Activated T-helper 1 cell treated with Interleukin-2 at 50 U/mL for 16 hours (primary cell): ENCODE measurements around the gene MGST2.
"Not testable (repeated sequence)": the region's sequence is repeated elsewhere in the genome, so short reads cannot be mapped to it uniquely, and the experiment has no call there.

ENCODE experiments used
- DNase-seq: peaks from one replicate; pipeline ENCODE4 v3.0.0-alpha.2; 2020; ENCODE audit warnings: low read depth

Gene MGST2

DNA sequence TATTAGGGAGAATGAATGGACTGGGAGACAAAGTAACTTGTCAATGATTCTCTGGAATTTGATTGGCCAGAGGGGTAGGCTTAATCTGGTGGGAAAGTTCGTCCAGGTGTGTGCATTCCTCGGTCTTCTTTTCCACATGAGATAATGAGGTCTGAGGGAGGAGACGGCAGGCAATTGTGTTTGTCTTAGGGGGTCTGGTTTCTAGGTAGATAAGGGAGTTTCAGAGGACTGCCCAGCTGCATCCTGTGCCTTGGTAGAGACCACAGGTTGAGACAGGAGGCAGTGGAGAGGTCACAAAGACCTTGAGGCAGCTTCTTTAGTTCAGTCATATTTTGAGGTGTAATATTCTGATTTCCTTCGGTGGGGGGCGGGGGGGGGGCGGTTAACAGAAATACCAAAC, 4.3 kb downstream of the MGST2 start:
- no peak for DNase-seq

- no peak for DNase-seq
Measured at GRCh38 chr4:139670775-139671174, 5.2 kb downstream of the MGST2 start.

GRCh38 chr4:139672215-139672614, 6.6 kb downstream of the MGST2 start:
- DNase-seq: no peak

- DNase-seq: no peak
Measured at GRCh38 chr4:139672732-139673131, 7.1 kb downstream of the MGST2 start.

DNA sequence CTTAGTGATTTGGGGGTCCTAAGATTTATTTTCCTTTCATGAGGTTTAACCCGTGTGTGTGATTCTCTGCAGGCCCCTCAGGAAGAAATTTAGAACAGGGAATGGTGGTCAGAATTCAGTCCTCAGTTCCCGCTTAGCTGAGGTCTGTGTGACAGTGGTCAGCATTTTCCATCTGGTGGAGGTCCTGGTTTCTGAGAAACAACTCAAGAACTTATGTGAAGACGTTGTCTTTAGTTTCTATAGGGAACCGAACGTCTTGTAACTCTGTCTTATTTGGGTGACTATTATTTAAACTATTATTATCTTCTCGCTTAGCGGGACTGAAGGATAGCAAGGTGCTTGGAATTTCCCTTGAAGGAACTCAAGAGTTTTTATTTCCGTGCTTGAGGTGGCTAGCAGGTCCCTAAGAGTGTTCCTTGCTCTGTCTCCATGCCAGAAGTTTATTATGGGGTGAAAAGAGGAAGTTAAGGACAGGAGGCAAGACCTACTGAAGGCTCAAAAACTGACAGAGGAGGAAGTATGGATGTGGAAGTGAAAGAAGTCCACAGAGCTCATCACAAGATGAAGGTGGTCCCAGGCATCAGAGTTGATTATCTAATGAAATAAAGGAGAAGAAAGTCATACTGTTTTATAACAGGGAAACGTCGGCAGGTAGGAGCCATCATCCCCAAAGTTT, 9.4 kb downstream of the MGST2 start:
- DNase-seq: no peak

- no peak for DNase-seq
Measured at GRCh38 chr4:139675651-139676050, 10.0 kb downstream of the MGST2 start.

- no peak for DNase-seq
Measured at GRCh38 chr4:139676365-139676764, 10.7 kb downstream of the MGST2 start.

GRCh38 chr4:139676913-139677585, 11.4 kb downstream of the MGST2 start:
- no peak for DNase-seq

DNA sequence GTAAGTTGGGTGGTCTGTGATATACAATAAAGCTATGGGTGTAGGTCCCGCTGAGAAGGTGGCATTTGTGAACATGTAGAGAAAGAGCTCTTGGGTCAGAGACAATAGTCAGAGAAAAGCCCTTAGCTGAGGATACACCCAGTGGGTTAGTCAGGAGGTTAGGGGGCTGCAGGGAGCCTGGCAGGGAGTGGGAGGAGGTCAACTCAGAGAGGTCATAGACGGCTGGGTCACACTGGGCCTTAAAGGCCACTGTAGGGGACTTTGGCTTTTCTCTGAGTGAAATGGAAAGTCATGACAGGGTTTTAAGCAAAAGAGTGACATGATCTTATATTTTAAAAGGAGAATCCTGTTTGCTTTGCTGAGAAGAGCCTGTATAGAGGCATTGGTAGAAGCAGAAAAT, 16.7 kb downstream of the MGST2 start:
- no peak for DNase-seq

DNA sequence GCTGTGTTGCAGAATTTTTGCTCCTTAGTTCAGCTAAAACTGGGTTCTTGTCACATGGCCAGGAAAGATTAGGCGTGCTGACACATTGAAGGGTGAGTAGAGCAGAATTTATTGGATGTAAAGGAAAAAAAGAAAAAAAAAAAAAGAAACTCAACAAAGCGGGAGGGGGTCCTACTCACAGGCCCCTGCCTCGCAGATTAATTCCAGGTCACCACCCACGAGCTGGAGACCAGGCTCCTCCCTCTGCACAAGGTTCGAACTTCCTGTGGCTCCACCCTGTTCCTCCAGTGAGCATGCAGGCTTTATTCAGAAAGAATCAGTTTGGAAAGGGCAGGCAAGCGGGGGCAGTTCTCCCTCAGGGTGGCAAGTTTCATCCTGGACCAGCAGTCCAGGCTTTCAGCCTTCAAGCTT, 17.1 kb downstream of the MGST2 start:
- no peak for DNase-seq

GRCh38 chr4:139684351-139684750, 18.7 kb downstream of the MGST2 start:
- DNase-seq: no peak

DNA sequence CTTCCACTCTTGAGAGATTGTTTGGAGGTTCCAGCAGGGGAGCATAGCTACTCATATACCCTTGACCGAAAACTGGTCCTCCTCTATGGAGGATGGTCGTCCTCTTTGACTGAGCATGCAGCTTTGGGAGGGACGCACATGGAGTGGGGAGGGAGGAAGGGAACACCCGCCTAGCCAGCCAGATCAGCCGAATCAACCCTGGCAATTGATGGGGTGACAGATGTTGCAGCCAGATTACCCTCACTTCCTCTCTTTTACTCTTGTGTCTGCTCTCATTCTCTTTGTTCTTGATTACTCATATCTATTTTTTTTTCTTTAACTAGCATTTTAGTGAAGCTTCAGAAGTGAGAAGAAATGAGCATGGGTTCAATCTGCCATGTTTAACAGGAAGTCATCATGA, 19.6 kb downstream of the MGST2 start:
- no peak for DNase-seq

DNA sequence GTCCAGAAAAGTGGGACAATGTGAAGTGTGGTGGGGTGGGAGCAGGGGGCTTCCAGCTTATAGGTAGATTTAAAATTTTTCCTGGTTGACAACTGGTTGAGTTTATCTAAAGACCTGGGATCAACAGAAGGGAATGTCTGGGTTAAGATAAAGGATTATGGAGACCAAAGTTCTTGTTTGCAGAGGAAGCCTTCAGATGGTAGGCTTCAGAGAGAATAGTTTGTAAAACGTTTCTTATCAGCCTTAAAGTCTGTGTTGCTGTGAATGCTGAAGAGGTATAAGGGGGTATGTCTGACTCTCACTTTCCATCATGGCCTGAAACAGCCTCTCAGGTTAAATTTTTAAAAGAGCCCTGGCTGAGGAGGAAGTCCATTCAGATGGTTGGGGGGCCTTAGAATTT, 20.5 kb downstream of the MGST2 start:
- DNase-seq: no peak

- DNase-seq: no peak
Measured at GRCh38 chr4:139686988-139687387, 21.4 kb downstream of the MGST2 start.

DNA sequence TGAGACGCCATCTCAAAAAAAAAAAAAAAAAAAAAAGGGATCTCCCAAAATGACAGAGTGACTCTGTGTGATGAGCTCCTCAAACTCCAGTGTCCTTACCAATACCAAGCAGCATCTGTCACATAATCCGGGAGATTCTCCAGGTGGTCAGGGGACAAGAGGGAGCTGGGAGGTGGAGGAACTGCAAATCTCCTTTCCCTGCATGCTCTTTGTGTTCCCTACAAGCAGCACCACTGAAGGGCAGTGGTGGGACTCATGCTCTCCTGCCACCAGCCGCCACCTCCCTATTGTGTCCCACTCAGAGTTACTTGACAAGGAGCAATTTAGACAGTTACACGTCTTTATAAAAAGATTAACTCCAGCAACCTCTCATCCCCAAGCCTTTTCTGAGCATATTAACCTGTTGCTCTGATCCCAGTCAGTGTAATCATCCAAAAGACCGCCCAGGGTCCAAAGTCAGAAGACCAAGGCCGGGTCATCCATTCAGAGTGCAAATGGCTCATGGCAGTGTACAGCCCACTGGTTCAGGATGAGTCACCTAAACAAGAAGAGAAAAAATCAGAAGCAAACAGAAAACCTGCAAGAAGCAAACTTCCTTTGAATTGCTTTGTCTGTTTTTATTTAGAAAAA, 23.6 kb downstream of the MGST2 start:
- DNase-seq: no peak

GRCh38 chr4:139690419-139690818, 24.8 kb downstream of the MGST2 start:
- DNase-seq: no peak

- no peak for DNase-seq
Measured at GRCh38 chr4:139692309-139693012, 26.8 kb downstream of the MGST2 start.

GRCh38 chr4:139694522-139695107, 29.0 kb downstream of the MGST2 start:
- DNase-seq: no peak

- DNase-seq: no peak
Measured at GRCh38 chr4:139696491-139696890, 30.9 kb downstream of the MGST2 start.

DNA sequence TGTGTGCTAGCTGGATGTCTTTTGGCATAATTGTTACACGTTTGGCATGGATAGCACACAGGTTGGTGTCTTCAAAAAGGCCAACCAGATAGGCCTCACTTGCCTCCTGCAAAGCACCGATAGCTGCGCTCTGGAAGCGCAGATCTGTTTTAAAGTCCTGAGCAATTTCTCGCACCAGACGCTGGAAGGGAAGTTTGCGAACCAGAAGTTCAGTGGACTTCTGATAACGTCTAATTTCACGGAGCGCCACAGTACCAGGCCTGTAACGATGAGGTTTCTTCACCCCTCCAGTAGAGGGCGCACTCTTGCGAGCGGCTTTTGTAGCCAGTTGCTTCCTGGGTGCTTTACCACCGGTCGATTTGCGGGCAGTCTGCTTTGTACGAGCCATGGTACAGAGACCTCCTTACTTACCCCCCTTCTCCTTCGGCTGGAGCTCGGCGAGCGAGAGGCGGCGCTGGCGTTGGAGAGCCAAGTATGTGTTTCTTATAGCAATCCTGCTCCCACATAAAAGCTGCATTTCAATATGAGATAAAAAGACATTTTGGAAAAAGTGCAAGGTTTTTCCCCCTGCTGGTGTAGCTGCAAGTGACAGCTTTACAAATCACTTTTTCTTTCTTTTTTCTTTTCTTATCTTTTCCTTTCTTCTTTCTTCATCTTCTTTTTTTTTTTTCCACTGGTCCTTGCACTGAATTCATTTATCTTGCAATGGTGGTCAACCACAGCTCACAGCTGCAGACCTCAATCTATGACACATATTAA, 32.7 kb downstream of the MGST2 start:
- not testable (repeated sequence) for DNase-seq

GRCh38 chr4:139700568-139700967, 34.9 kb downstream of the MGST2 start:
- no peak for DNase-seq
